ENCODE data around the gene HPSE2. TPM values are rescaled to one million over a fixed set of nuclear protein-coding genes. Genes with fewer than 3 reads are reported as not detected.

The HPSE2 gene
- total and polyA plus RNA-seq, 2 of the 8 experiments (the other 6 are each of a cell fraction or from before 2014, with no cell fraction given): 0.41 to 0.58 TPM

DNA sequence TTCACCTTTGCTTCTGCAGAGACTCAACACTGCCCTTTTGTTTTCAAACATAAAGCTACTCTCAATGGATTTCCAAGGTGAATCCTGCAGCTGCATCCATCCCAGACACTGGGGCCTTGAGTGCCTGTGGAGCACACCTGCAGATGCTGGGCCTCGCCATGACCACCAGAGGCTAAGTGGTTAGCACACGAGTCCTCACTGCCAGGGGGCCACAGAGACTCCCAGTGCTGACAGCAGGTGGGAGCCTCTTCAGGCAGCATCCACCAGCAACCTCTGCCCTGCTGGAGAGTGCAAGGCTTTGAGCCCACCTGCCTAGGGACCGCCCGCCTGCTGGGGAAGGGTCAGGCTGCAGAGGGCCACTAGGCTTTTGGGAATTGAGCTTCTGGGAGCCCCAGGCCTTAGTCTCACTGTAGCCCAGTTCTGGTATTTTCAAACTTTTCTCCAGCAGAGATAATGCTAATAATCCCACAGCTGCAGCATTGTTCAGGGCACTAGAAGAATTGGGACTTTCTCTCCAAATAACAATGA lies 779.5 kb downstream of the HPSE2 start:
- Histone ChIP-seq H3K4me3 (ENCODE audit: extremely low read depth in 1 of 4, insufficient read depth in 2 of 4, low read depth in 3 of 4, low read length in 4 of 4) (no peak overlapping the region), H3K9ac (replicated peaks in 1 of 4; ENCODE audit: extremely low read depth in 1 of 4, low read depth in 3 of 4, low read length in 3 of 4) (no peak overlapping the region), H2BK120ac (replicated peaks; ENCODE audit: low read depth, low read length) (no peak overlapping the region), H4K20me1 (replicated peaks in 1 of 2; ENCODE audit: control insufficient read depth in 1 of 2, insufficient read depth in 2 of 2, low read length in 2 of 2) (no peaks in the 10 kb centered on the region), H3K18ac (ENCODE audit: extremely low read depth, low read length) (no peak overlapping the region), H2AK5ac (ENCODE audit: low read depth, low read length) (no peak overlapping the region), H2BK20ac (ENCODE audit: low read length) (no peak overlapping the region), H2BK15ac (ENCODE audit: low read length) (no peak overlapping the region), H3K79me2 (ENCODE audit: control insufficient read depth in 1 of 2, insufficient read depth in 2 of 2, low read length in 2 of 2) (no peaks in the 10 kb centered on the region), H4K5ac (ENCODE audit: insufficient read length, low read depth, low read length) (peak overlapping the region; percentile 2), H3K4me1 (replicated peaks in 1 of 4; ENCODE audit: control insufficient read depth in 3 of 4, insufficient read depth in 4 of 4, low read length in 3 of 4) (peaks cover 5 to 14% (median 11%) of the 10 kb centered on the region in 4 experiments), H3K14ac (ENCODE audit: insufficient read length) (no peak overlapping the region), H3K56ac (replicated peaks; ENCODE audit: insufficient read length, low read depth, low read length) (no peak overlapping the region), H2BK12ac (ENCODE audit: low read depth, low read length) (no peak overlapping the region), H3K79me1 (ENCODE audit: low read depth, low read length) (no peaks in the 10 kb centered on the region), H3K27ac (ENCODE audit: low read depth, low read length) (peak overlapping the region; percentile 39; the same call in 1 of the 2 replicates), H2AFZ (ENCODE audit: low read length) (0 out of 2 replicates have a peak overlapping the region, but pooled peaks have one; percentile 11), H3K23me2 (ENCODE audit: low read depth, low read length) (no peaks in the 10 kb centered on the region), H3K23ac (ENCODE audit: insufficient read length) (no peak overlapping the region), H3K36me3 (ENCODE audit: control insufficient read depth in 2 of 4, insufficient read depth in 4 of 4, low read length in 3 of 4) (no peaks in the 10 kb centered on the region), H3K4ac (replicated peaks; ENCODE audit: insufficient read length, low read depth, low read length) (no peak overlapping the region), H3K9me3 (ENCODE audit: insufficient read depth in 2 of 2, low read depth in 1 of 2, low read length in 1 of 2) (no peaks in the 10 kb centered on the region), H2BK5ac (ENCODE audit: low read depth, low read length) (no peak overlapping the region; the same call in 1 of the 2 replicates), H4K91ac (replicated peaks; ENCODE audit: insufficient read length, low read length) (no peak overlapping the region), H3K4me2 (ENCODE audit: insufficient read depth in 1 of 2, low read depth in 2 of 2, low read length in 2 of 2) (no peak overlapping the region), H3K27me3 (replicated peaks in 1 of 4; ENCODE audit: control insufficient read depth in 3 of 4, extremely low read depth in 1 of 4, insufficient read depth in 3 of 4, low read length in 3 of 4) (no peaks in the 10 kb centered on the region), H4K8ac (ENCODE audit: extremely low read depth, insufficient read depth, low read length) (peak overlapping the region; percentile 53; the same call in 1 of the 2 replicates)
- no peak for FAIRE-seq
- WGBS, 2 experiments (ENCODE audit: extremely low coverage in 1 of 2, insufficient coverage in 1 of 2, insufficient read length in 1 of 2, insufficient replicate concordance in 2 of 2, low coverage in 1 of 2, low lambda C conversion rate in 2 of 2, missing lambda C conversion rate in 1 of 2): 66% methylated on average over 4 of the region's 4 CpGs; no CpG with 5 or more reads in 1 of the 2 experiments
- DNase-seq (ENCODE audit: low read depth in 1 of 2, low spot score in 2 of 2): no peak
- POLR2A ChIA-PET (ENCODE audit: partially characterized antibody): interaction anchor here (0.8 to 1.1 kb wide), 2 partner anchors 10 to 12 kb away, joined by 3 to 6 read pairs; partner anchors contain the start of gene HPS1
- CTCF ChIA-PET (ENCODE audit: partially characterized antibody): interaction anchor here (1.1 to 1.7 kb wide), 5 partner anchors 9 to 791 kb away, joined by 3 to 7 read pairs (median 4); no protein-coding TSS in a partner anchor
- TF ChIP-seq TCF12 (IDR thresholded peaks at IDR 0.05; ENCODE audit: low read depth, low read length) (0 out of 2 replicates have a peak, but pooled peaks have one; percentile 76), CBX8 (IDR thresholded peaks at IDR 0.05; ENCODE audit: borderline replicate concordance, low read depth, low read length) (no peak), SIX5 (IDR thresholded peaks at IDR 0.05; ENCODE audit: low read depth, low read length) (no peak), HDAC6 (IDR thresholded peaks at IDR 0.05; ENCODE audit: low read depth, low read length) (no peak)

Measured in H1 (cell line).